Peyer's patch (tissue), 4 donors: ENCODE data around the gene TMEM220. TPM values are rescaled to one million over a fixed set of nuclear protein-coding genes. Genes with fewer than 3 reads are reported as not detected.

Experiments
- DNase-seq, 3 donors: peaks; one replicate each; pipeline ENCODE4 v3.0.0-alpha.2; 2017 to 2019
- H3K27ac ChIP-seq, 4 donors: fragments of 200-600 bp; sonication (generic); one replicate each; pipeline ENCODE4 v1.5.1; 2016 to 2019
- H3K27me3 ChIP-seq, 2 donors: fragments of 200-600 bp; sonication (generic); one replicate each; pipeline ENCODE4 v1.5.1; 2019
- H3K36me3 ChIP-seq, 3 donors: fragments of 200-600 bp; sonication (generic); one replicate each; pipeline ENCODE4 v1.5.1; 2016 to 2019
- H3K4me1 ChIP-seq, 4 donors: fragments of 200-600 bp; sonication (generic); one replicate each; pipeline ENCODE4 v1.5.1; 2016 to 2019
- H3K4me3 ChIP-seq, 4 donors: fragments of 200-600 bp; sonication (generic); 1 replicate in 3 of 4; 2 replicates in 1 of 4; pipeline ENCODE4 v1.5.1; 2016 to 2019; ENCODE audit warnings: mild to moderate bottlenecking in 1 of 4
- H3K9me3 ChIP-seq, 4 donors: fragments of 200-600 bp; sonication (generic); one replicate each; pipeline ENCODE4 v1.5.1; 2016 to 2019; ENCODE audit warnings: mild to moderate bottlenecking in 1 of 4
- CTCF ChIP-seq, 6 experiments: fragments of 450-650 bp in 4 of 6; fragments of 200-600 bp in 2 of 6; sonication (generic) in 1 of 6; IDR thresholded peaks; one replicate each; pipeline ENCODE4 v1.5.1; 2017 to 2019; ENCODE audit warnings: antibody characterized with exemption in 6 of 6, mild to moderate bottlenecking in 3 of 6, moderate library complexity in 1 of 6
- POLR2A ChIP-seq, 2 donors: fragments of 450-650 bp; IDR thresholded peaks; one replicate each; pipeline ENCODE4 v1.5.1; 2017; ENCODE audit warnings: antibody characterized with exemption in 2 of 2, mild to moderate bottlenecking in 2 of 2, moderate library complexity in 2 of 2
- total RNA-seq, 4 donors: library from RNA; depleted of rRNA; stranded (reverse); fragments of >200 nt; gene quantifications; one replicate each; pipeline ENCODE4 v1.1.0, GENCODE V29; 2016

TMEM220 gene
- total RNA-seq, 4 donors from 2014 or later = 14.6 to 56.1 (median 23.4) TPM

- Histone ChIP-seq H3K9me3 (no peaks in the 10 kb centered on the region), H3K27ac (peak overlapping the region in 1 of 4 donors; percentile 74), H3K4me1 (peaks cover 0 to 25% (median 5%) of the 10 kb centered on the region in 4 donors), H3K36me3 (peaks cover 0 to 3% (median 0%) of the 10 kb centered on the region in 3 donors), H3K27me3 (no peaks in the 10 kb centered on the region), H3K4me3 (no peak overlapping the region)
- TF ChIP-seq POLR2A (IDR thresholded peaks at IDR 0.05) = no peak
- no peak for TF ChIP-seq CTCF (IDR thresholded peaks at IDR 0.05)
- no peak for DNase-seq
Measured at GRCh38 chr17:10727192-10727591, 2.6 kb downstream of the TMEM220 start.

- peak overlapping the region in 3 of 4 donors; percentile 42 to 74 (median 73) for H3K27ac ChIP-seq
- peaks cover 0 to 10% (median 0%) of the 10 kb centered on the region in 3 donors for H3K36me3 ChIP-seq
- no peak for DNase-seq
Measured at GRCh38 chr17:10726196-10726595, 3.6 kb downstream of the TMEM220 start.

GRCh38 chr17:10725262-10725661, 4.6 kb downstream of the TMEM220 start:
- peak in 1 of 2 donors; percentile 54 for TF ChIP-seq POLR2A (IDR thresholded peaks at IDR 0.05)
- no peak for TF ChIP-seq CTCF (IDR thresholded peaks at IDR 0.05)
- Histone ChIP-seq H3K36me3 (peaks cover 0 to 19% (median 0%) of the 10 kb centered on the region in 3 donors), H3K4me1 (peaks cover 0 to 9% (median 2%) of the 10 kb centered on the region in 4 donors), H3K27ac (peak overlapping the region in 3 of 4 donors; percentile 42 to 74 (median 73)), H3K9me3 (no peaks in the 10 kb centered on the region), H3K27me3 (no peaks in the 10 kb centered on the region), H3K4me3 (no peak overlapping the region)
- DNase-seq = peak in 1 of 3 donors; percentile 63

More at GRCh38 chr17:10726196-10726595, 3.6 kb downstream of the TMEM220 start:
- Histone ChIP-seq H3K4me1 (peaks cover 0 to 16% (median 3%) of the 10 kb centered on the region in 4 donors), H3K4me3 (no peak overlapping the region), H3K27me3 (no peaks in the 10 kb centered on the region), H3K9me3 (no peaks in the 10 kb centered on the region)
- TF ChIP-seq POLR2A (IDR thresholded peaks at IDR 0.05) (no peak), CTCF (IDR thresholded peaks at IDR 0.05) (no peak)

GRCh38 chr17:10724546-10725195, 5.2 kb downstream of the TMEM220 start:
- Histone ChIP-seq H3K27ac (peak overlapping the region in 3 of 4 donors; percentile 52 to 92 (median 79)), H3K36me3 (peaks cover 0 to 19% (median 0%) of the 10 kb centered on the region in 3 donors)
- peak in 1 of 3 donors; percentile 92 for DNase-seq

GRCh38 chr17:10718547-10718946, 11.3 kb downstream of the TMEM220 start:
- Histone ChIP-seq H3K9me3 (no peaks in the 10 kb centered on the region), H3K36me3 (peaks cover 0 to 27% (median 0%) of the 10 kb centered on the region in 3 donors), H3K27me3 (no peaks in the 10 kb centered on the region), H3K4me3 (no peak overlapping the region), H3K4me1 (no peaks in the 10 kb centered on the region), H3K27ac (no peak overlapping the region)
- no peak for TF ChIP-seq POLR2A (IDR thresholded peaks at IDR 0.05)
- no peak for TF ChIP-seq CTCF (IDR thresholded peaks at IDR 0.05)
- DNase-seq = no peak

More at GRCh38 chr17:10724546-10725195, 5.2 kb downstream of the TMEM220 start:
- no peaks in the 10 kb centered on the region for H3K9me3 ChIP-seq
- no peak overlapping the region for H3K4me3 ChIP-seq
- no peak for TF ChIP-seq POLR2A (IDR thresholded peaks at IDR 0.05)
- peak in 3 of 6 experiments; percentile 34 to 50 (median 43) for TF ChIP-seq CTCF (IDR thresholded peaks at IDR 0.05)
- H3K4me1 ChIP-seq = peaks cover 0 to 9% (median 2%) of the 10 kb centered on the region in 4 donors
- H3K27me3 ChIP-seq = no peaks in the 10 kb centered on the region
